22Rv1 (cell line): Measurements from ENCODE around the gene SLC35G1.

ENCODE experiments used
- H3K27ac ChIP-seq: fragments of 450-650 bp; 2 replicates; pipeline ENCODE4 v1.5.1; 2017
- CTCF ChIP-seq: fragments of 450-650 bp; IDR thresholded peaks from 2 replicates; pipeline ENCODE4 v1.5.1; 2017; ENCODE audit warnings: mild to moderate bottlenecking
- ZFX ChIP-seq: fragments of 450-650 bp; IDR thresholded peaks from 2 replicates; pipeline ENCODE4 v1.6.1; 2017; ENCODE audit warnings: antibody characterized with exemption, borderline replicate concordance

SLC35G1 gene

GRCh38 chr10:93854975-93855374 is 38.8 kb upstream of the SLC35G1 start:
- TF ChIP-seq CTCF, result no peak
- TF ChIP-seq ZFX, result no peak
- no peak overlapping the region for H3K27ac ChIP-seq

GRCh38 chr10:93856349-93857145 is 37.2 kb upstream of the SLC35G1 start:
- TF ChIP-seq ZFX (no peak), CTCF (no peak)
- no peak overlapping the region for H3K27ac ChIP-seq

GRCh38 chr10:93859049-93859655 is 34.6 kb upstream of the SLC35G1 start:
- TF ChIP-seq CTCF (peak; percentile 64), ZFX (no peak)
- H3K27ac ChIP-seq, result no peak overlapping the region

- H3K27ac ChIP-seq, result no peak overlapping the region
- TF ChIP-seq CTCF (no peak), ZFX (no peak)
Measured at GRCh38 chr10:93861825-93862224, 32.0 kb upstream of the SLC35G1 start.

GRCh38 chr10:93865794-93866425 is 27.9 kb upstream of the SLC35G1 start:
- TF ChIP-seq ZFX, result no peak
- TF ChIP-seq CTCF, result no peak
- H3K27ac ChIP-seq, result no peak overlapping the region

- TF ChIP-seq CTCF, result no peak
- TF ChIP-seq ZFX, result no peak
- H3K27ac ChIP-seq, result no peak overlapping the region
Measured at GRCh38 chr10:93867525-93867924, 26.3 kb upstream of the SLC35G1 start.

- TF ChIP-seq ZFX, result no peak
- no peak for TF ChIP-seq CTCF
Measured at GRCh38 chr10:93871671-93872204, 22.0 kb upstream of the SLC35G1 start.

More at GRCh38 chr10:93871671-93872204, 22.0 kb upstream of the SLC35G1 start:
- H3K27ac ChIP-seq, result no peak overlapping the region
